GM12878 (cell line): ENCODE data around the gene SGSH. TPM values are rescaled to one million over a fixed set of nuclear protein-coding genes. Genes with fewer than 3 reads are reported as not detected.

ENCODE experiments used
- ATAC-seq: fragments of 200-7000 bp; cut with Tn5 transposase; 3 replicates; pipeline ENCODE4 v1.9.1; 2020; ENCODE audit warnings: mild to moderate bottlenecking, moderate library complexity
- BruUV-seq: library from RNA; stranded (reverse); fragments of 400-500 nt; replicated peaks from 2 replicates; lab custom pipeline; 2021; lab: Mats Ljungman, UMichigan
- CTCF ChIA-PET: fragments of 300-600 bp; sonication (Branson Sonifier 250); formaldehyde crosslinking; extraction: SDS; loops from one replicate; lab custom pipeline; 2021; ENCODE audit warnings: inconsistent platforms; lab: Yijun Ruan, JAX
- POLR2A ChIA-PET: fragments of 350-600 bp; formaldehyde crosslinking; extraction: SDS; loops from one replicate; lab custom pipeline; 2021; ENCODE audit warnings: inconsistent platforms; lab: Charles Lee
- RAD21 ChIA-PET: fragments of 300-600 bp; sonication (Branson Sonifier 250); formaldehyde crosslinking; loops from one replicate; lab custom pipeline; 2023; ENCODE audit warnings: antibody characterized with exemption; ENCODE audit not compliant: unreplicated experiment; lab: Charles Lee
- SMC1A ChIA-PET: fragments of 300-600 bp; sonication (Branson Sonifier 250); formaldehyde crosslinking; loops from one replicate; lab custom pipeline; 2023; ENCODE audit not compliant: unreplicated experiment, uncharacterized antibody; lab: Charles Lee
- DNase-seq: peaks from one replicate; pipeline ENCODE4 v3.0.0-alpha.2; 2011; ENCODE audit warnings: low read depth, low spot score
- FAIRE-seq: peaks from 3 replicates; lab custom pipeline; 2011; peaks lifted over from hg19 to GRCh38; lab: Jason Lieb, UNC
- H2AFZ ChIP-seq: 2 replicates; pipeline ENCODE4 v1.6.0; 2011; ENCODE audit warnings: low read depth, low read length, control low read depth; ENCODE audit not compliant: control insufficient read depth
- H3K27ac ChIP-seq: 2 replicates; pipeline ENCODE4 v1.5.1; 2011; ENCODE audit warnings: control low read depth; ENCODE audit not compliant: control insufficient read depth, insufficient read depth
- H3K27me3 ChIP-seq, 2 experiments: replicated peaks in 1 of 2; 2 replicates each; pipeline versions ENCODE4 v1.6.0 to v1.6.1; 2011; ENCODE audit warnings: low read length in 1 of 2; ENCODE audit not compliant: control insufficient read depth in 2 of 2, insufficient read depth in 2 of 2
- H3K36me3 ChIP-seq, 2 experiments: 2 replicates each; pipeline ENCODE4 v1.5.1; 2011; ENCODE audit warnings: low read length in 1 of 2; ENCODE audit not compliant: control insufficient read depth in 2 of 2, insufficient read depth in 2 of 2
- H3K4me1 ChIP-seq: 2 replicates; pipeline ENCODE4 v1.6.1; 2011; ENCODE audit warnings: mild to moderate bottlenecking, low read length, moderate library complexity, mixed read lengths; ENCODE audit not compliant: control insufficient read depth, insufficient read depth
- H3K4me2 ChIP-seq: 2 replicates; pipeline ENCODE4 v1.6.0; 2011; ENCODE audit warnings: control low read depth; ENCODE audit not compliant: control insufficient read depth, insufficient read depth
- H3K4me3 ChIP-seq: fragments of 200-600 bp; sonication (generic); 2 replicates; pipeline ENCODE4 v1.5.1; 2016
- H3K79me2 ChIP-seq: 2 replicates; pipeline ENCODE4 v1.6.0; 2011; ENCODE audit warnings: low read length; ENCODE audit not compliant: control insufficient read depth, insufficient read depth
- H3K9ac ChIP-seq: 2 replicates; pipeline ENCODE4 v1.8.0; 2011; ENCODE audit warnings: low read length, control low read depth, mixed read lengths; ENCODE audit not compliant: control insufficient read depth, insufficient read depth
- H3K9me3 ChIP-seq: replicated peaks from 3 replicates; pipeline ENCODE4 v1.5.1; 2011; ENCODE audit warnings: mild to moderate bottlenecking, low read length; ENCODE audit not compliant: control insufficient read depth, insufficient read depth
- H4K20me1 ChIP-seq: 2 replicates; pipeline ENCODE4 v1.6.0; 2011; ENCODE audit not compliant: control insufficient read depth, insufficient read depth
- ATF7 ChIP-seq: fragments of 450-650 bp; IDR thresholded peaks from 2 replicates; pipeline ENCODE4 v1.6.1; 2016; ENCODE audit warnings: low read depth, mild to moderate bottlenecking
- MAX ChIP-seq: IDR thresholded peaks from 2 replicates; pipeline ENCODE4 v1.6.1; 2012; ENCODE audit warnings: low read depth, low read length, improper control_type of control experiment
- SKIL ChIP-seq: fragments of 450-650 bp; IDR thresholded peaks from 2 replicates; pipeline ENCODE4 v1.6.1; 2017; ENCODE audit warnings: mild to moderate bottlenecking, low read depth, inconsistent platforms; ENCODE audit not compliant: poor library complexity, severe bottlenecking
- WGBS: methylation state at CpG from one replicate; pipeline ENCODE4 v1.1.6; 2016; ENCODE audit warnings: low lambda C conversion rate; ENCODE audit not compliant: insufficient replicate concordance, insufficient coverage; ENCODE audit errors: missing lambda C conversion rate; 5-methylcytosine and 5-hydroxymethylcytosine counted together
- in situ Hi-C: fragments of 300-500 bp; cut with MboI; formaldehyde crosslinking; loops from 9 replicates; pipeline ENCODE4 v1.14.3; 2018; ENCODE audit warnings: mixed read lengths
- intact Hi-C: fragments of 100-400 bp; cut with micrococcal nuclease; formaldehyde crosslinking; loops from one replicate; pipeline ENCODE4 v1.14.2; 2022; ENCODE audit not compliant: unreplicated experiment
- polyA plus RNA-seq, 11 experiments: library from polyadenylated mRNA; depleted of rRNA in 4 of 11; unstranded in 6 of 11; stranded (reverse) in 5 of 11; fragments of >200 nt; fragmentation: Nextera tagmentation in 4 of 11; fragmentation: Illumina TruSeq in 1 of 11; extraction: Ambion mirVana in 4 of 11; extraction: Trizol in 1 of 11; gene quantifications; 1 replicate in 1 of 11; 2 replicates in 10 of 11; pipeline versions ENCODE4 v1.2.1 to v1.2.3, GENCODE V29; 2011 to 2016; ENCODE audit warnings: inconsistent platforms in 2 of 11, missing spikeins in 2 of 11, low read depth in 1 of 11
- total RNA-seq, 4 experiments: library from RNA; depleted of rRNA in 3 of 4; stranded (reverse); fragments of >200 nt in 3 of 4; fragmentation: Illumina TruSeq in 1 of 4; extraction: Trizol in 1 of 4; gene quantifications; 2 replicates each; pipeline versions ENCODE4 v1.2.1 to v1.2.3, GENCODE V29; 2013 to 2021

The SGSH gene
- total and polyA plus RNA-seq, 10 of the 15 experiments (the other 5 are each of a cell fraction or from before 2014, with no cell fraction given), result 0.13 to 17.2 (median 6.0) TPM

- H3K79me2 ChIP-seq, result no peaks in the 10 kb centered on the region
- no TSS peak for BruUV-seq
- H3K4me2 ChIP-seq, result no peak overlapping the region
- H3K4me1 ChIP-seq, result no peaks in the 10 kb centered on the region
- H2AFZ ChIP-seq, result no peak overlapping the region
- 58% methylated on average over 7 of the region's 7 CpGs for WGBS
- POLR2A ChIA-PET, result no interaction called here
- H4K20me1 ChIP-seq, result no peaks in the 10 kb centered on the region
- H3K27me3 ChIP-seq, result no peaks in the 10 kb centered on the region
- no peak overlapping the region for H3K4me3 ChIP-seq
- intact Hi-C loops, result loop anchor here (10.0 kb wide), 2 partner anchors 138 to 168 kb away; no protein-coding TSS in a partner anchor
- SMC1A ChIA-PET, result interaction anchor here (1.4 to 1.9 kb wide), 5 partner anchors 9 to 217 kb away, joined by 3 to 8 read pairs (median 6); partner anchors contain the start of gene SGSH
- peaks cover 2% of the 10 kb centered on the region; the same call in 1 of the 3 replicates for H3K9me3 ChIP-seq
- CTCF ChIA-PET, result interaction anchor here (0.8 to 3.1 kb wide), 16 partner anchors 9 to 447 kb away, joined by 3 to 16 read pairs (median 3); no protein-coding TSS in a partner anchor
- no peak overlapping the region for H3K27ac ChIP-seq
- no peak for DNase-seq
- H3K9ac ChIP-seq, result no peak overlapping the region
- no peak for TF ChIP-seq MAX
- TF ChIP-seq ATF7, result no peak
- TF ChIP-seq SKIL, result no peak
- FAIRE-seq, result no peak
- in situ Hi-C loops, result no loop called here
- RAD21 ChIA-PET, result interaction anchor here (1.0 to 1.8 kb wide), 5 partner anchors 15 to 99 kb away, joined by 3 to 4 read pairs (median 3); partner anchors contain the start of gene GAA
- no peak for ATAC-seq
- no peaks in the 10 kb centered on the region for H3K36me3 ChIP-seq
These were observed 23.5 kb downstream of the SGSH start for GRCh38 chr17:80196652-80197051.
